Nephron (organoid): ENCODE measurements around the gene NLRC3.
A peak's percentile ranks its signal among the peaks of the same experiment; 100 is the strongest.
"Not testable (repeated sequence)": the region's sequence is repeated elsewhere in the genome, so short reads cannot be mapped to it uniquely, and the experiment has no call there.

ENCODE experiments used
- H3K27ac Mint-ChIP-seq, 3 experiments: 2 replicates each; pipeline ENCODE4 v1.8.0; 2020; ENCODE audit warnings: mixed read lengths in 3 of 3, mild to moderate bottlenecking in 2 of 3, moderate library complexity in 1 of 3
- H3K27me3 Mint-ChIP-seq: 2 replicates; pipeline ENCODE4 v1.8.0; 2021; ENCODE audit warnings: low read depth, mild to moderate bottlenecking, moderate library complexity, mixed read lengths
- H3K36me3 Mint-ChIP-seq: 2 replicates; pipeline ENCODE4 v1.8.0; 2020; ENCODE audit warnings: low read depth, mixed read lengths
- H3K4me1 Mint-ChIP-seq: 2 replicates; pipeline ENCODE4 v1.8.0; 2020; ENCODE audit warnings: mixed read lengths
- H3K4me3 Mint-ChIP-seq, 3 experiments: 2 replicates each; pipeline ENCODE4 v1.8.0; 2020; ENCODE audit warnings: mild to moderate bottlenecking in 3 of 3, mixed read lengths in 3 of 3, moderate library complexity in 2 of 3
- H3K9me3 Mint-ChIP-seq: 2 replicates; pipeline ENCODE4 v1.8.0; 2020; ENCODE audit warnings: mixed read lengths
- TF ChIP-seq, protein P1 (sequence below), 3 experiments: fragments of 200-600 bp; sonication (generic); IDR thresholded peaks; one replicate each; pipeline ENCODE4 v1.5.0; 2021; ENCODE audit warnings: antibody characterized with exemption in 3 of 3; ENCODE audit not compliant: unreplicated experiment in 3 of 3

The NLRC3 gene

DNA sequence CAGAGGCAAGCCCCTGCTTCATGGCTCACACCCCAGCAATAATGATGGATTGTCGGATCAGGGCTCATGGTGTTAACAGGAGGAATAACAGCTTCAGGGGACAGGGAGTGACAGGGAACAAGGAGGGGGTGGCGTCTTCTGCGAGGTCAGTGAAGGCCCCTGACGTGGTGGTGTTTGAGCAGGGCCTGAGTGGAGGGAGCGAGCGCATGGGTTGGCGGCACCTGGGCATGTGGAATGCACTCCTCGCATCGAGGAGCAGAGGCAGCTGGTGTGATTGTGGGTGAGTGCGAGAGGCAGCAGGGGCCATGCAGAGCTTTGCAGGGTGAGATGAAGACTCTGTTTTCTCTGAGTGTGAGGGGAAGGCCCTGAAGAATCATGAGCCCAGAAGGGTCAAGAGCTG lies 43.1 kb downstream of the NLRC3 start:
- H3K4me3 Mint-ChIP-seq = no peak overlapping the region
- H3K36me3 Mint-ChIP-seq = peaks cover 67% of the 10 kb centered on the region
- H3K9me3 Mint-ChIP-seq = no peaks in the 10 kb centered on the region
- peaks cover 34% of the 10 kb centered on the region for H3K4me1 Mint-ChIP-seq
- peak overlapping the region; percentile 31 to 70 (median 65) for H3K27ac Mint-ChIP-seq
- TF ChIP-seq, protein P1, sequence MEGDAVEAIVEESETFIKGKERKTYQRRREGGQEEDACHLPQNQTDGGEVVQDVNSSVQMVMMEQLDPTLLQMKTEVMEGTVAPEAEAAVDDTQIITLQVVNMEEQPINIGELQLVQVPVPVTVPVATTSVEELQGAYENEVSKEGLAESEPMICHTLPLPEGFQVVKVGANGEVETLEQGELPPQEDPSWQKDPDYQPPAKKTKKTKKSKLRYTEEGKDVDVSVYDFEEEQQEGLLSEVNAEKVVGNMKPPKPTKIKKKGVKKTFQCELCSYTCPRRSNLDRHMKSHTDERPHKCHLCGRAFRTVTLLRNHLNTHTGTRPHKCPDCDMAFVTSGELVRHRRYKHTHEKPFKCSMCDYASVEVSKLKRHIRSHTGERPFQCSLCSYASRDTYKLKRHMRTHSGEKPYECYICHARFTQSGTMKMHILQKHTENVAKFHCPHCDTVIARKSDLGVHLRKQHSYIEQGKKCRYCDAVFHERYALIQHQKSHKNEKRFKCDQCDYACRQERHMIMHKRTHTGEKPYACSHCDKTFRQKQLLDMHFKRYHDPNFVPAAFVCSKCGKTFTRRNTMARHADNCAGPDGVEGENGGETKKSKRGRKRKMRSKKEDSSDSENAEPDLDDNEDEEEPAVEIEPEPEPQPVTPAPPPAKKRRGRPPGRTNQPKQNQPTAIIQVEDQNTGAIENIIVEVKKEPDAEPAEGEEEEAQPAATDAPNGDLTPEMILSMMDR (IDR thresholded peaks at IDR 0.05; ENCODE audit: unreplicated experiment in 3 of 3) = no peak
- H3K27me3 Mint-ChIP-seq = no peaks in the 10 kb centered on the region

DNA sequence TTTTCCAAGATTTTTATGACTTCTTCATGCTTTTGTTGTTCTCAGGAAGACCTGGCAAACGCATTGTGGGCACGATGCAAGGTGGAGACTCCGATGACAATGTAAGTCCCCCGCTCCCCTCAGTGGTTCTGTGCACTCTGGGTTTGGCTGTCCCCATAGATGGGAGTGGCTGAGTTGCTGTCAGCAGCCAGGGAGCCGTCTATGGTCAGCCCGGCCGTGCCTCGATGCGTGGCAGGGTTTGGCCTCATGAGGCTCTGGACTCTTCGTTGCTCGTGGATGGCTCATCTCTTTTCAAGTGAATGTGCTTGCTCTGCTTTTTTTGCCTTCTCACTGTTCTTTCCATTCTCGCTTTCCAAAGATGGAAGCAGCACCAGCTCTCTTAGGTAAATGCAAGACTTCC lies 44.5 kb downstream of the NLRC3 start:
- no peaks in the 10 kb centered on the region for H3K27me3 Mint-ChIP-seq
- no peak overlapping the region for H3K27ac Mint-ChIP-seq
- H3K36me3 Mint-ChIP-seq = peaks cover 81% of the 10 kb centered on the region
- no peaks in the 10 kb centered on the region for H3K9me3 Mint-ChIP-seq
- TF ChIP-seq, protein P1 (IDR thresholded peaks at IDR 0.05; ENCODE audit: unreplicated experiment in 3 of 3) = no peak
- no peak overlapping the region for H3K4me3 Mint-ChIP-seq
- H3K4me1 Mint-ChIP-seq = peaks cover 32% of the 10 kb centered on the region

DNA sequence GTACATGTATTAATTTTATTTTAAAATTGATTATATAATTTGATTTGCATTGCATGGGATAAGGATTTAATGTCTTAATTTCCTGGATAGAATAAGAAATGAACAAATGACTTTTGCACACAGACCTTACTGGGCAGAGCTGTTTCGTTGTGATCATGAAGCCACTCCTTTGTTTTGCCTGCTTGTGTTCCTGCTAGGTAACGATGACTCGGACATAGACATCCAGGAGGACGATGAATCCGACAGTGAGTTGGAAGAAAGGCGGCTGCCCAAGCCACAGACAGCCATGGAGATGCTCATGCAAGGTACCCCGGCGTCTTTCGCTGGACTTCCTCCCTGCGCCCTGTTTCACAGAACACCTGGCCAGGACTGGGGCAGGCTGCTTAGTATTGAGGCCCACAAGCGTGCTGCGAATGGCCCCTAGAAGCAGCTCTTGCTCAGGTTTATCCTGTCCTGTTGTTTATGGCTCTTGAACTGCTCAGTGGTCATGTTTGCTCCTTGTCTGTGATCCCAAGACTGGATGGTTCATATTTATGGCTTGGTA lies 46.8 kb downstream of the NLRC3 start:
- peaks cover 88% of the 10 kb centered on the region for H3K36me3 Mint-ChIP-seq
- no peaks in the 10 kb centered on the region for H3K9me3 Mint-ChIP-seq
- H3K27ac Mint-ChIP-seq = no peak overlapping the region
- H3K4me3 Mint-ChIP-seq = no peak overlapping the region
- H3K4me1 Mint-ChIP-seq = peaks cover 15% of the 10 kb centered on the region
- TF ChIP-seq, protein P1 (IDR thresholded peaks at IDR 0.05; ENCODE audit: unreplicated experiment in 3 of 3) = no peak
- H3K27me3 Mint-ChIP-seq = no peaks in the 10 kb centered on the region

DNA sequence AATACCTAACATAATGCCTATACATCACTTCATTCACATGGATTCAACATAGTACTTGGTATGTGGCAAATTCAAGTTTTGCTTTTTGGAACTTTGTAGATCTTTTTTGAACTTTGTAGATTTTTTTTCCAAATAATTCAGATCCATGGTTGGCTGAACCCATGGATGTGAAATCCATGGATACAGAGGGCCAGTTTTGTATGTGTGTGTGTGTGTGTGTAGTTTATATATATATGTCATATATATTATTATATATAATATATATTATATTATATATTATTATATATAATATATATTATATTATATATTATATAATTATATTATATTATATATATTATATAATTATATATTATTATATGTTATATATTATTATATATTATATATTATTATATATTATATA lies 48.0 kb downstream of the NLRC3 start:
- peaks cover 4% of the 10 kb centered on the region for H3K4me1 Mint-ChIP-seq

DNA sequence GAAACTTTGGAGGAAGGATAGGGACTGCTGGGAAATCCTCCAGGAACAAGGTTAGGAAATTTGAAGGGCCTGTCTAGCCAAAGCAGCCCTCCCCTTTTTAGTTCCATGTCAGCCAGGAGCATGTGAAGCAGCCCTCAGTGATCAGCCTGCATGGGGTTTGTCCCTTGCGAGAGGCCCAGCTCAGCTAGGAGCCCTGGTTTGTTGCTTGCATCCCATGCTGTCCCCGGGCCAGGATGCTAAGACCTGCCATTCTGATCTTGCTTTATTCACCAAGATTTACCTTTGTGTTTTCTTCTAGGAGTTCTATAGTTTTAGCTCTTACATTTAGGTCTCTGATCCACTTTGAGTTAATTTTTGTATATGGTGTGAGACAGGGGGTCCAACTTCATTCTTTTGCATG lies 48.8 kb downstream of the NLRC3 start:
- H3K36me3 Mint-ChIP-seq = peaks cover 85% of the 10 kb centered on the region
- H3K27ac Mint-ChIP-seq = no peak overlapping the region
- no peaks in the 10 kb centered on the region for H3K27me3 Mint-ChIP-seq
- H3K4me1 Mint-ChIP-seq = no peaks in the 10 kb centered on the region
- H3K4me3 Mint-ChIP-seq = no peak overlapping the region
- H3K9me3 Mint-ChIP-seq = no peaks in the 10 kb centered on the region
- TF ChIP-seq, protein P1 (IDR thresholded peaks at IDR 0.05; ENCODE audit: unreplicated experiment in 3 of 3) = no peak

More for the DNA sequence above, 48.0 kb downstream of the NLRC3 start:
- H3K36me3 Mint-ChIP-seq = peaks cover 85% of the 10 kb centered on the region
- no peaks in the 10 kb centered on the region for H3K27me3 Mint-ChIP-seq
- H3K4me3 Mint-ChIP-seq = no peak overlapping the region
- no peak overlapping the region for H3K27ac Mint-ChIP-seq
- H3K9me3 Mint-ChIP-seq = no peaks in the 10 kb centered on the region
- TF ChIP-seq, protein P1 (IDR thresholded peaks at IDR 0.05; ENCODE audit: unreplicated experiment in 3 of 3) = no peak

DNA sequence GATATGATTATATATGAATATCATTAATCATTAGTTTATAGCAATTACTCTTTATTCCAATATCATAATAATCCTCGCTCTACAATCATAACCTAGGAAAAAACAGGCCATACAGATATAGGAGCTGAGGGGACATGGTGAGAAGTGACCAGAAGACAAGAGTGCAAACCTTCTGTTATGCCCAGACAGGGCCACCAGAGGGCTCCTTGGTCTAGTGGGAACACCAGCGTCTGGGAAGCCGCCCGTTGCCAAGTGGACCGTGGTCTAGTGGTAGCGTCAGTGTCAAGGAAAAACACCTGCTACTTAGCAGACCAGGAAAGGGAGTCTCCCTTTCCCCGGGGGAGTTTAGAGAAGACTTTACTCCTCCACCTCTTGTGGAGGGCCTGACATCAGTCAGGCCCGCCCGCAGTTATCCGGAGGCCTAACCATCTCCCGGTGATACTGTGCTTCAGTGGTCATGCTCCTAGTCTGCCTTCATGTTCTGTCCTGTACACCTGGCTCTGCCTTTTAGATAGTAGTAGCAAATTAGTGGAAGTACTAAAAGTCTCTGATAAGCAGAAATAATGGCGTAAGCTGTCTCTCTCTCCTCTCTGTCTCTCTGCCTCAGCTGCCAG lies 49.9 kb downstream of the NLRC3 start:
- H3K9me3 Mint-ChIP-seq, H3K4me1 Mint-ChIP-seq, H3K4me3 Mint-ChIP-seq, H3K27ac Mint-ChIP-seq, H3K27me3 Mint-ChIP-seq: not testable (repeated sequence)
- H3K36me3 Mint-ChIP-seq = peaks cover 86% of the 10 kb centered on the region
- TF ChIP-seq, protein P1 (IDR thresholded peaks at IDR 0.05; ENCODE audit: unreplicated experiment in 3 of 3) = peak; percentile 25 to 50 (median 38)
